Measurements from ENCODE around the gene PAPOLA. TPM values are rescaled to one million over a fixed set of nuclear protein-coding genes. Genes with fewer than 3 reads are reported as not detected.

PAPOLA gene
- total RNA-seq, 1 experiment from 2014 or later, result 223 TPM

- Histone ChIP-seq H3K4me3 (replicated peaks in 1 of 2; ENCODE audit: low read depth in 1 of 2, low read length in 2 of 2) (no peak overlapping the region), H3K27me3 (ENCODE audit: insufficient read depth, low read length) (no peaks in the 10 kb centered on the region), H3K9me3 (ENCODE audit: control insufficient read depth in 1 of 2, insufficient read depth in 1 of 2, low read depth in 1 of 2, low read length in 2 of 2) (no peaks in the 10 kb centered on the region), H3K9me2 (ENCODE audit: insufficient read depth) (no peaks in the 10 kb centered on the region), H4K20me1 (ENCODE audit: insufficient read depth) (no peaks in the 10 kb centered on the region), H3K9ac (ENCODE audit: low read length) (no peak overlapping the region), H3K27ac (ENCODE audit: low read depth, low read length) (no peak overlapping the region), H3K4me1 (ENCODE audit: control insufficient read depth in 1 of 2, insufficient read depth in 2 of 2, low read length in 2 of 2) (no peaks in the 10 kb centered on the region), H2AFZ (ENCODE audit: low read depth, low read length, poor library complexity, severe bottlenecking) (no peak overlapping the region), H3K36me3 (ENCODE audit: control insufficient read depth in 1 of 2, insufficient read depth in 2 of 2, low read length in 2 of 2) (peaks cover 0 to 2% of the 10 kb centered on the region in 2 experiments; a peak in 1 of 4 replicates), H3K79me2 (ENCODE audit: insufficient read depth, low read length) (no peaks in the 10 kb centered on the region), H3K4me2 (ENCODE audit: low read length) (no peak overlapping the region)
- no TSS peak for BruUV-seq (replicated peaks)
- RAD21 ChIA-PET (ENCODE audit: low non-redundant PET in 1 of 2, low total read pairs in 2 of 2, uncharacterized antibody in 2 of 2, unreplicated experiment in 2 of 2), result no interaction called here
- DNase-seq (ENCODE audit: low read depth, low spot score), result no peak
- TF ChIP-seq POLR2A (IDR thresholded peaks at IDR 0.05; ENCODE audit: borderline replicate concordance, extremely low read depth, insufficient read depth, insufficient read length) (no peak), CEBPB (IDR thresholded peaks at IDR 0.05; ENCODE audit: low read depth) (no peak), YY1 (IDR thresholded peaks at IDR 0.05; ENCODE audit: extremely low read depth, insufficient replicate concordance, low read depth, low read length) (no peak), ZNF274 (IDR thresholded peaks at IDR 0.05; ENCODE audit: low read depth, low read length) (no peak), TCF7L2 (IDR thresholded peaks at IDR 0.05; ENCODE audit: borderline replicate concordance, extremely low read depth, insufficient read depth, insufficient read length) (no peak), POLR2AphosphoS5 (IDR thresholded peaks at IDR 0.05; ENCODE audit: low read depth, low read length) (no peak), SRF (IDR thresholded peaks at IDR 0.05; ENCODE audit: low read depth) (no peak), CBX3 (IDR thresholded peaks at IDR 0.05; ENCODE audit: low read depth) (no peak), ELF1 (IDR thresholded peaks at IDR 0.05; ENCODE audit: borderline replicate concordance, low read depth) (no peak), ATF3 (IDR thresholded peaks at IDR 0.05) (no peak), ZFX (IDR thresholded peaks at IDR 0.05) (no peak)
- POLR2A ChIA-PET, result no interaction called here
- ATAC-seq, result no peak
- CTCF ChIA-PET, result no interaction called here
- intact Hi-C loops (cut with micrococcal nuclease), result no loop called here
These were observed 72.0 kb downstream of the PAPOLA start for GRCh38 chr14:96574171-96574632.

Data from HCT116 (cell line).